ENCODE measurements around the gene RPL12.

Gene RPL12

DNA sequence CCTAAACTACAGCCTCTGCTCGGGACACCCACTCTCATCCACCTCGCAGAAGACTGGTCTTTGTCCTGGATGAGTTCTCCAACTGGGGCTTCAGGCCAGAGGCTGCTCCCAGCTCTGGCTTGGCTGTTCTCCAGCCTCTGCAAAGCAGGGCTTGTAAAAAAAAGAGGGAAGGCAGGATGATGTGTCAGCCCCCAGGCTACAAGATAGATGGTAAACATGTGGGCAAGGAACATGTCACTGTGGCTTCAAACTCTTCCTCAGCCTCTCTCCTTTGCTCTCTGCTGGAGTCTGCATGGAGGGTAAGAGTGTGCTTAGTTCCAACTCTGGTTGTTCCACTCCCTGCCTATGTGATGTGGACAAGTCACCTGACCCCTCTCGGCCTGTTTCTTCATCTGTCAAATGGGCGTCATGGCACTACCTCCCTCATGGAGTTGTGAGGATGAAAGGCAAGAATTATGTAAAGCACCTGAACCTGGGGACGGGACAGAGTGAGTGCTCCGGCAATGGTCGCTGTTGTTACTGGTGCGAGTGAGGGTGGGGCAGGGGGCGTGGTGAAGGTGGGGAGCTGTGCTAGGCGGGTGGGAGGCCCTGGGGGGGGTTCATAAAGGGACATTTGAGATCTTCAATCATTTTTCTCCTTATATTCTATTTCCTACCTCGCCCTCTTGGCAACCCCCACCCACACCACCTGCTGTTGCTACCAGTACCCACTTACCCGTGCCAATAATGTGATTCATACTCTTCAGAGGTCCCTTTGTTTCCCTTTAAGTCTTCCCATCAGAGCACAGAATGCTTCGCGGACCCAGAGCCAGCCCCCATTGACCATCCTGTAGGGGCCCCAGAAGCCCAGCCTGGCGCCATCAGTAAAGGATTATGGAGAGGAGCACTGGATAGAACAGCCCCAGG, 33.8 kb downstream of the RPL12 start:
- ChIA-PET POLR2A (interaction anchor here (0.9 kb wide), 1 partner anchor 34 kb away, joined by 3 read pairs; the partner anchor contains the start of genes LRSAM1 and RPL12), CTCF (interaction anchor here (0.7 to 1.9 kb wide), 7 partner anchors 10 to 477 kb away, joined by 3 to 6 read pairs (median 4); no protein-coding TSS in a partner anchor)
- DNase-seq (ENCODE audit: extremely low spot score), result no peak
- TF ChIP-seq, protein P1, sequence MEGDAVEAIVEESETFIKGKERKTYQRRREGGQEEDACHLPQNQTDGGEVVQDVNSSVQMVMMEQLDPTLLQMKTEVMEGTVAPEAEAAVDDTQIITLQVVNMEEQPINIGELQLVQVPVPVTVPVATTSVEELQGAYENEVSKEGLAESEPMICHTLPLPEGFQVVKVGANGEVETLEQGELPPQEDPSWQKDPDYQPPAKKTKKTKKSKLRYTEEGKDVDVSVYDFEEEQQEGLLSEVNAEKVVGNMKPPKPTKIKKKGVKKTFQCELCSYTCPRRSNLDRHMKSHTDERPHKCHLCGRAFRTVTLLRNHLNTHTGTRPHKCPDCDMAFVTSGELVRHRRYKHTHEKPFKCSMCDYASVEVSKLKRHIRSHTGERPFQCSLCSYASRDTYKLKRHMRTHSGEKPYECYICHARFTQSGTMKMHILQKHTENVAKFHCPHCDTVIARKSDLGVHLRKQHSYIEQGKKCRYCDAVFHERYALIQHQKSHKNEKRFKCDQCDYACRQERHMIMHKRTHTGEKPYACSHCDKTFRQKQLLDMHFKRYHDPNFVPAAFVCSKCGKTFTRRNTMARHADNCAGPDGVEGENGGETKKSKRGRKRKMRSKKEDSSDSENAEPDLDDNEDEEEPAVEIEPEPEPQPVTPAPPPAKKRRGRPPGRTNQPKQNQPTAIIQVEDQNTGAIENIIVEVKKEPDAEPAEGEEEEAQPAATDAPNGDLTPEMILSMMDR (IDR thresholded peaks at IDR 0.05; ENCODE audit: control extremely low read depth, extremely low read depth, low read depth, missing control alignments), result no peak

DNA sequence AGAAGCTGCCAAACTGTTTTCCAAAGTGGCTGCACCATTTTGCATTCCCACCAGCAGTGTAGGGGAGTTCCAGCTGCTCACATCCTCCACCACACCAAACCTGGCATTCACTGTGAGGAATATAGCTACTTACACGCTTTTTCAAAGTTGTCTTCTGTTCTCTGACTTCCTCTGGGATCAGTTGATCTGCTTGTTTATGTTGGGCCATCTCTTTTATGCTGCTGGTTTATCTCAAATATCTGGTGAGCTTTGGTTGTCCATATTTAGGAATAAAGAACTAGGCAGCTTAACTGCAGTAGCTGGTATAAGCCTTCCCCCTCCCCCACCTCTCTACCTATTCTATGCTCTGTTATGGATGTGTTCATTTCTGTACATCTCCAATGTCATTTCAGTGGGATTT, 35.5 kb downstream of the RPL12 start:
- ChIA-PET CTCF (interaction anchor here (1.3 kb wide), 1 partner anchor 16 kb away, joined by 3 read pairs; no protein-coding TSS in a partner anchor), POLR2A (no interaction called here)
- TF ChIP-seq, protein P1 (IDR thresholded peaks at IDR 0.05; ENCODE audit: control extremely low read depth, extremely low read depth, low read depth, missing control alignments), result no peak
- DNase-seq (ENCODE audit: extremely low spot score), result no peak

DNA sequence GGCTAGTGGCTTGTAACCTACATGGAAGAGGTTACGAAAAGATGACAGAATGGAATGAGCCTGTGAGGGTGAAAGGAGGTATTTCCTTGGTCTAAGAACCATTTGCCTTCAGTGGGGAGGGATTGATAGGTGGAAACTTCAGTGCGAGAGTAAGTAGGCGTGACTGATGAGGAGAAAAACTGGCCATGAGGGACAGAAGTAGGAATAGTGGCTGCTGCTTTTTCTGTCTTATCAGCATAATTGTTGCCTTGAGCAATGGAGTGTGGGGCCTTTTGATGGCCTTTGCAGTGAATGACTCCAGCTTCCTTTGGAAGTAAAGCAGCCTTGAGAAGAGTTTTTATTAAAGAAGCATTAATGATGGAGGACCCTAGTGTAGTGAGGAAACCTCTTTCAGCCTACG, 36.1 kb downstream of the RPL12 start:
- TF ChIP-seq, protein P1 (IDR thresholded peaks at IDR 0.05; ENCODE audit: control extremely low read depth, extremely low read depth, low read depth, missing control alignments), result no peak
- ChIA-PET POLR2A (no interaction called here), CTCF (interaction anchor here (1.3 kb wide), 1 partner anchor 16 kb away, joined by 3 read pairs; no protein-coding TSS in a partner anchor)
- DNase-seq (ENCODE audit: extremely low spot score), result no peak

DNA sequence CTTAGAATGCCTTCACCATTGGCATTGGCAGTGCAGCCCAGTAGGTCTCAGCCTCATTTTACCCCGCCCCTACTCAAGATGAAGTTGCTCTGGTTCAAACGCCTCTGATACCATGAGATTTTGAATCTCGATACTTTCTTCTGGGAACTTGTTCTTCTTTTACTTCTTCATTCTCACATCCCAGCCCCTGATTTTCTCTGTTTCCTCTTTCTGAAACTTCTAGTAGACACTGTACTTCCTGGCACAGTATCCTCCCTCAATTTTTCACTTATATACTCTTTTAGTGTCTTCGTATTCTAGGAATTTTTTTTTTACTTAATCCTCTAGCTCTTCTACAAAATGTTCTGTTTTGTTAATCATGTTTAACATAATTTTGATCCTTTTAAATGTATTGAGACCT, 40.1 kb downstream of the RPL12 start:
- CTCF ChIA-PET, result interaction anchor here (0.8 kb wide), 1 partner anchor 21 kb away, joined by 3 read pairs; no protein-coding TSS in a partner anchor
- POLR2A ChIA-PET, result no interaction called here
- no peak for DNase-seq (ENCODE audit: extremely low spot score)
- TF ChIP-seq, protein P1 (IDR thresholded peaks at IDR 0.05; ENCODE audit: control extremely low read depth, extremely low read depth, low read depth, missing control alignments), result no peak

DNA sequence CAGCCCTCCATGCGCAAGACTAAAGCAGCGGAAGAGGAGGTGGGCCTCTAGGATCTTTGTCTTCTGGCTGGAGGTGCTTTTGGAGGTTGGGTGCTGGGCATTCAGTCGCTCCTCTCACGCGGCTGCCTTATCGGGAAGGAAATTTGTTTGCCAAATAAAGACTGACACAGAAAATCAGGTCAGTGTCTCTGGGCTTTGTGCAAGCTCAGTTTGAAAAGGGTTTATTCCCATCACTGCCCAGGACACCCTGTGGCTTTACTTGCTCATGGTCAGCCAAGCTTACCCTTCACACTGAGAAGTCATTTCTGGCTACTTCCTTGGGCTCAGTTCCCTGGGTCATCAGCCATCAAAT, 43.7 kb downstream of the RPL12 start:
- no peak for DNase-seq (ENCODE audit: extremely low spot score)
- CTCF ChIA-PET, result interaction anchor here (1.1 to 1.7 kb wide), 3 partner anchors 10 to 16 kb away, joined by 4 to 5 read pairs (median 4); partner anchors contain the start of genes SLC2A8 and ZNF79
- TF ChIP-seq, protein P1 (IDR thresholded peaks at IDR 0.05; ENCODE audit: control extremely low read depth, extremely low read depth, low read depth, missing control alignments), result no peak
- POLR2A ChIA-PET, result no interaction called here

DNA sequence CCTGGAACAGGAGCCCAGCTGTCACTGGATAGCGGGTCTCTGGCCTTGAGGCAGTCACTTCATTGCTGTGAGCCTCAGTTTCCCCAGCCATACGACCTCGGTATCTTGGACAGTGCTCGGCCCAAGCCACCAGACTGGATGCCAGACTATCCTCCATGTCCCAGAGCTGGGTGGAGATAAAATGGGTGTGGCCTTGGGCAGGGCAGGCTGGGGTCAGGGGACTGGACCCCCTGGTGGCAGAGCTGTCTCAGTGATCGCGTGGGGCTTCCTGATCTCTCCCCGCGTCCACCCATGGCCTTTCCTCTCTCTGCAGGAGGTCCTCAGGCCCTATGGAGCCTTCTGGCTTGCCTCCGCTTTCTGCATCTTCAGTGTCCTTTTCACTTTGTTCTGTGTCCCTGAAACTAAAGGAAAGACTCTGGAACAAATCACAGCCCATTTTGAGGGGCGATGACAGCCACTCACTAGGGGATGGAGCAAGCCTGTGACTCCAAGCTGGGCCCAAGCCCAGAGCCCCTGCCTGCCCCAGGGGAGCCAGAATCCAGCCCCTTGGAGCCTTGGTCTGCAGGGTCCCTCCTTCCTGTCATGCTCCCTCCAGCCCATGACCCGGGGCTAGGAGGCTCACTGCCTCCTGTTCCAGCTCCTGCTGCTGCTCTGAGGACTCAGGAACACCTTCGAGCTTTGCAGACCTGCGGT, 44.3 kb downstream of the RPL12 start:
- ChIA-PET CTCF (interaction anchor here (0.9 to 1.7 kb wide), 5 partner anchors 10 to 17 kb away, joined by 3 to 5 read pairs (median 4); partner anchors contain the start of genes SLC2A8 and ZNF79), POLR2A (no interaction called here)
- TF ChIP-seq, protein P1 (IDR thresholded peaks at IDR 0.05; ENCODE audit: control extremely low read depth, extremely low read depth, low read depth, missing control alignments), result no peak
- DNase-seq (ENCODE audit: extremely low spot score), result no peak
